ENCODE data around the gene DMAP1. TPM values are rescaled to one million over a fixed set of nuclear protein-coding genes. Genes with fewer than 3 reads are reported as not detected.

Gene DMAP1
- total RNA-seq, 1 experiment from 2014 or later = 37.3 TPM

DNA sequence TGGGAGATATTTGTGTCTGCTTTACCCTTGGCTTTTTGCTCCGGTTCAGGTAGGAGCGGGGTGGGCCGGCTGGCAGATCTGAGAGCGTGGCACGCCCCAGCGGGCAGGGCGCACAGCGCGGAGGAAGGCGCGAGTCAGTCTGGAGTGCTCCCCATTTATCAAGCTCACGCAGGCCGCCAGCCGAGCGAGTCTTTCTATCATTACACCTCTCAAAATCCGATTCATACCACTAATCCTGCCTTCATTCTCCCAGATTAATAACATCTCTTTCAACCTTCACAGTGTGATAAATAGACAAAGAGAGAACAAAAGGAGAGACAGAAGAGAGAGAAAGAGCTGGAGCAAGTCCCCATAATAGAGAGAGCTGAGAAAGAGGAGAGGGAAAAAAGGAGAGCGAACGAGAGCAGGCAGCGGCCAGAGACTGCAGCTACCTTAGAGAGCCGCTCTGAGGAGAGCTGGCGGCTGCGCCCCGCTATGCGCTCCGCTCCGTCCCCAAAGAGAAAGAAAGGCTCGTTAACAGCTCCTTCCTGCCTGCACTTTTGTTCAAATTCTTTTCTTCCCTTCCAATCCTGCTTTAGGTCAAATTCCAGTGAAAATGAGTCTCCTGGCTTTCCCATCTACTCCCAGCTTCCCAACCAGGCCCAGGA, 48.0 kb downstream of the DMAP1 start:
- no peak for TF ChIP-seq EZH2 (IDR thresholded peaks at IDR 0.05; ENCODE audit: borderline replicate concordance, low read depth, low read length, poor library complexity, severe bottlenecking)
- TF ChIP-seq, protein P1, sequence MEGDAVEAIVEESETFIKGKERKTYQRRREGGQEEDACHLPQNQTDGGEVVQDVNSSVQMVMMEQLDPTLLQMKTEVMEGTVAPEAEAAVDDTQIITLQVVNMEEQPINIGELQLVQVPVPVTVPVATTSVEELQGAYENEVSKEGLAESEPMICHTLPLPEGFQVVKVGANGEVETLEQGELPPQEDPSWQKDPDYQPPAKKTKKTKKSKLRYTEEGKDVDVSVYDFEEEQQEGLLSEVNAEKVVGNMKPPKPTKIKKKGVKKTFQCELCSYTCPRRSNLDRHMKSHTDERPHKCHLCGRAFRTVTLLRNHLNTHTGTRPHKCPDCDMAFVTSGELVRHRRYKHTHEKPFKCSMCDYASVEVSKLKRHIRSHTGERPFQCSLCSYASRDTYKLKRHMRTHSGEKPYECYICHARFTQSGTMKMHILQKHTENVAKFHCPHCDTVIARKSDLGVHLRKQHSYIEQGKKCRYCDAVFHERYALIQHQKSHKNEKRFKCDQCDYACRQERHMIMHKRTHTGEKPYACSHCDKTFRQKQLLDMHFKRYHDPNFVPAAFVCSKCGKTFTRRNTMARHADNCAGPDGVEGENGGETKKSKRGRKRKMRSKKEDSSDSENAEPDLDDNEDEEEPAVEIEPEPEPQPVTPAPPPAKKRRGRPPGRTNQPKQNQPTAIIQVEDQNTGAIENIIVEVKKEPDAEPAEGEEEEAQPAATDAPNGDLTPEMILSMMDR (conservative IDR thresholded peaks at IDR 0.05; ENCODE audit: low read depth, low read length) = no peak
- no peak for DNase-seq (ENCODE audit: low spot score)
- intact Hi-C loops (cut with micrococcal nuclease; ENCODE audit: unreplicated experiment) = no loop called here
- POLR2A ChIA-PET (ENCODE audit: low non-redundant PET) = no interaction called here
- Histone ChIP-seq H3K9me3 (ENCODE audit: low read depth, low read length, poor library complexity, severe bottlenecking) (no peaks in the 10 kb centered on the region), H3K27ac (ENCODE audit: low read depth, low read length, poor library complexity, severe bottlenecking) (no peak overlapping the region), H3K36me3 (ENCODE audit: insufficient read depth, low read length, poor library complexity, severe bottlenecking) (no peaks in the 10 kb centered on the region), H3K4me3 (ENCODE audit: low read depth, low read length, poor library complexity, severe bottlenecking) (no peak overlapping the region), H3K4me1 (ENCODE audit: insufficient read depth, low read length, poor library complexity, severe bottlenecking) (peaks cover 7% of the 10 kb centered on the region), H3K27me3 (replicated peaks; ENCODE audit: insufficient read depth, low read depth, low read length, poor library complexity) (no peaks in the 10 kb centered on the region)
- CTCF ChIA-PET = no interaction called here
- BruUV-seq (replicated peaks) = no TSS peak

- Histone ChIP-seq H3K27me3 (replicated peaks; ENCODE audit: insufficient read depth, low read depth, low read length, poor library complexity) (no peaks in the 10 kb centered on the region), H3K4me1 (ENCODE audit: insufficient read depth, low read length, poor library complexity, severe bottlenecking) (peaks cover 10% of the 10 kb centered on the region), H3K27ac (ENCODE audit: low read depth, low read length, poor library complexity, severe bottlenecking) (no peak overlapping the region), H3K9me3 (ENCODE audit: low read depth, low read length, poor library complexity, severe bottlenecking) (no peaks in the 10 kb centered on the region), H3K4me3 (ENCODE audit: low read depth, low read length, poor library complexity, severe bottlenecking) (no peak overlapping the region), H3K36me3 (ENCODE audit: insufficient read depth, low read length, poor library complexity, severe bottlenecking) (no peaks in the 10 kb centered on the region)
- POLR2A ChIA-PET (ENCODE audit: low non-redundant PET) = no interaction called here
- CTCF ChIA-PET = no interaction called here
- no TSS peak for BruUV-seq (replicated peaks)
- intact Hi-C loops (cut with micrococcal nuclease; ENCODE audit: unreplicated experiment) = no loop called here
- TF ChIP-seq, protein P1 (conservative IDR thresholded peaks at IDR 0.05; ENCODE audit: low read depth, low read length) = no peak
- TF ChIP-seq EZH2 (IDR thresholded peaks at IDR 0.05; ENCODE audit: borderline replicate concordance, low read depth, low read length, poor library complexity, severe bottlenecking) = no peak
- no peak for DNase-seq (ENCODE audit: low spot score)
These were observed 48.7 kb downstream of the DMAP1 start for GRCh38 chr1:44261962-44262361.

- ChIA-PET CTCF (no interaction called here), POLR2A (ENCODE audit: low non-redundant PET) (no interaction called here)
- BruUV-seq (replicated peaks) = no TSS peak
- H3K4me1 ChIP-seq (ENCODE audit: insufficient read depth, low read length, poor library complexity, severe bottlenecking) = peaks cover 6% of the 10 kb centered on the region
- no peak for DNase-seq (ENCODE audit: low spot score)
- intact Hi-C loops (cut with micrococcal nuclease; ENCODE audit: unreplicated experiment) = no loop called here
- no peak overlapping the region for H3K27ac ChIP-seq (ENCODE audit: low read depth, low read length, poor library complexity, severe bottlenecking)
- TF ChIP-seq EZH2 (IDR thresholded peaks at IDR 0.05; ENCODE audit: borderline replicate concordance, low read depth, low read length, poor library complexity, severe bottlenecking) = no peak
- TF ChIP-seq, protein P1 (conservative IDR thresholded peaks at IDR 0.05; ENCODE audit: low read depth, low read length) = no peak
- no peaks in the 10 kb centered on the region for H3K36me3 ChIP-seq (ENCODE audit: insufficient read depth, low read length, poor library complexity, severe bottlenecking)
- H3K27me3 ChIP-seq (replicated peaks; ENCODE audit: insufficient read depth, low read depth, low read length, poor library complexity) = no peaks in the 10 kb centered on the region
- H3K4me3 ChIP-seq (ENCODE audit: low read depth, low read length, poor library complexity, severe bottlenecking) = no peak overlapping the region
- no peaks in the 10 kb centered on the region for H3K9me3 ChIP-seq (ENCODE audit: low read depth, low read length, poor library complexity, severe bottlenecking)
These were observed 49.1 kb downstream of the DMAP1 start for GRCh38 chr1:44262414-44262813.

Data from A673 (cell line).